ENCODE measurements around the gene NOL9. TPM values are rescaled to one million over a fixed set of nuclear protein-coding genes. Genes with fewer than 3 reads are reported as not detected.

NOL9 gene
- total RNA-seq, 4 donors from 2014 or later, result 16.6 to 25.0 (median 21.1) TPM

- Histone ChIP-seq H3K27ac (replicated peaks in 1 of 4) (no peak overlapping the region), H3K4me1 (peaks cover 0 to 3% (median 0%) of the 10 kb centered on the region in 4 donors), H3K4me3 (no peak overlapping the region), H3K27me3 (peaks cover 0 to 16% (median 0%) of the 10 kb centered on the region in 4 donors), H3K9me3 (no peaks in the 10 kb centered on the region), H3K36me3 (no peaks in the 10 kb centered on the region)
- intact Hi-C loops (cut with DNase I), result no loop called here
- no peak for DNase-seq (ENCODE audit: extremely low spot score)
- TF ChIP-seq CTCF (IDR thresholded peaks at IDR 0.05), result no peak
- TF ChIP-seq POLR2AphosphoS5 (IDR thresholded peaks at IDR 0.05), result no peak
- TF ChIP-seq POLR2A (IDR thresholded peaks at IDR 0.05; ENCODE audit: low read depth), result no peak
- TF ChIP-seq EP300 (IDR thresholded peaks at IDR 0.05), result no peak
- 89% methylated on average over 14 of the region's 19 CpGs for WGBS
These were observed 41.9 kb downstream of the NOL9 start for GRCh38 chr1:6512245-6512907.

GRCh38 chr1:6511561-6512244 lies 42.6 kb downstream of the NOL9 start:
- Histone ChIP-seq H3K27me3 (peaks cover 0 to 19% (median 0%) of the 10 kb centered on the region in 4 donors), H3K27ac (replicated peaks in 1 of 4) (no peak overlapping the region), H3K9me3 (no peaks in the 10 kb centered on the region), H3K4me3 (no peak overlapping the region), H3K36me3 (no peaks in the 10 kb centered on the region), H3K4me1 (peaks cover 0 to 3% (median 0%) of the 10 kb centered on the region in 4 donors)
- intact Hi-C loops (cut with DNase I), result no loop called here
- no peak for TF ChIP-seq POLR2A (IDR thresholded peaks at IDR 0.05; ENCODE audit: low read depth)
- TF ChIP-seq EP300 (IDR thresholded peaks at IDR 0.05), result no peak
- no peak for TF ChIP-seq CTCF (IDR thresholded peaks at IDR 0.05)
- no peak for TF ChIP-seq POLR2AphosphoS5 (IDR thresholded peaks at IDR 0.05)
- WGBS, result 81% methylated on average over 14 of the region's 16 CpGs
- no peak for DNase-seq (ENCODE audit: extremely low spot score)

DNA sequence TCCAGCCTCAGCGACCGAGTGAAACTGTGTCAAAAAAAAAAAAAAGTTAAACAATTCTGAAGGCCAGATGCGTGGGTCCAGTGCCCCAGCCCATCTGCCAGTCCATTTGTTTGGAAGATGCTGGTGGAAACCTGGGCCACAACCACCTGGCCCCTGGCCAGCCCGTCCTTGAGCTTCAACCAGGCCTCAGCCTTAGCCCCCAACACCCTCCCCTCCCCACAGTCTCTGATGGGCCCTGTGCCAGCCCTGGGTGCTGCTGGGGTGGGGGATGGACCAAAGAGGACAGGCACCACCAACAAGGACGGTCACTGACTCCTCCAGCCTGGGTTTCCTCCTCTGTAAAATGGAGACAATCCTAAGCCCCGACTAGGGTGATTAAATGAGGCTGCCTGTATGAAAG lies 43.3 kb downstream of the NOL9 start:
- Histone ChIP-seq H3K36me3 (no peaks in the 10 kb centered on the region), H3K9me3 (no peaks in the 10 kb centered on the region), H3K27ac (replicated peaks in 1 of 4) (no peak overlapping the region), H3K4me3 (no peak overlapping the region), H3K4me1 (peaks cover 0 to 3% (median 0%) of the 10 kb centered on the region in 4 donors), H3K27me3 (peaks cover 0 to 26% (median 0%) of the 10 kb centered on the region in 4 donors)
- WGBS, result 73% methylated on average over 5 of the region's 6 CpGs
- TF ChIP-seq CTCF (IDR thresholded peaks at IDR 0.05) (no peak), POLR2A (IDR thresholded peaks at IDR 0.05; ENCODE audit: low read depth) (no peak), POLR2AphosphoS5 (IDR thresholded peaks at IDR 0.05) (no peak), EP300 (IDR thresholded peaks at IDR 0.05) (no peak)
- no peak for DNase-seq (ENCODE audit: extremely low spot score)
- intact Hi-C loops (cut with DNase I), result no loop called here

DNA sequence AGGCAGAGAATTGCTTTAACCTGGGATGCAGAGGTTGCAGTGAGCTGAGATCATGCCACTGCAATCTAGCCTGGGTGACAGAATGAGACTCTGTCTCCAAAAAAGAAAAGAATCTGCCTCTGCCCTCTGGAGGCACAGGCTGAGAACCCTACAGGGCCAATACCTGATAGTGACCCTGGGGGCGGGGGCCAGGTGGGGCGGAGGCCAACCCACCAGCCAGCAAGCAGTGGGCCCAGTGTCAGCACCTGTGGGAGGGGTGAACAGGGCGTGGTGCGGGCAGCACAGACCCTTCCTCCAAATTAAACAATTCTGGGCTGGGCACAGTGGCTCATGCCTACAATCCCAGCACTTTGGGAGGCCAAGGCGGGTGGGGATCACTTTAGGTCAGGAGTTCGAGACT lies 43.8 kb downstream of the NOL9 start:
- Histone ChIP-seq H3K9me3 (no peaks in the 10 kb centered on the region), H3K27ac (replicated peaks in 1 of 4) (no peak overlapping the region), H3K27me3 (peaks cover 0 to 31% (median 0%) of the 10 kb centered on the region in 4 donors), H3K4me1 (no peaks in the 10 kb centered on the region), H3K4me3 (no peak overlapping the region), H3K36me3 (no peaks in the 10 kb centered on the region)
- WGBS, result 100% methylated on average over 5 of the region's 6 CpGs
- TF ChIP-seq CTCF (IDR thresholded peaks at IDR 0.05), result no peak
- intact Hi-C loops (cut with DNase I), result no loop called here
- no peak for DNase-seq (ENCODE audit: extremely low spot score)
